ENCODE results near the gene P3H2.
A peak's percentile ranks its signal among the peaks of the same experiment; 100 is the strongest.
"Not testable (repeated sequence)": the region's sequence is repeated elsewhere in the genome, so short reads cannot be mapped to it uniquely, and the experiment has no call there.

Gene P3H2

DNA sequence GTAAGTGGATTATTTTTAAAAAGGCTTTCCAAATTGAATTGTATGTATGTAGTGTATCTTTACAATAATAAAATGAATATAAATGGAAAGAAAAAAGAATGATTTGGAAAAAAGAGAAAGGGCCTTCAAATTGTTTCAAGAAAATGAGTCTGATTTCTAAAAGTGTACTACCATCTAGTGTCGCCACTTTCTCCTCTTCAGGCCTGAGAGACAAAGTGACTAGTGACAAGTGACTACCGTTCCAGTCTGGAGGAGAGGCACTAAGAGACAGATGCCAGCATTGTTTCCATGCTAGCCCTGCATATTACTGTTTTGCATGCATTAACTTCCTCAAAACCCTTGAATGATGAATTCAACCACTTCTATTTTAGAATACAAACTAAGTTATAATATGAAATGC is 39.3 kb downstream of the P3H2 start:
- DNase-seq: peak in 1 of 4 experiments; percentile 3

DNA sequence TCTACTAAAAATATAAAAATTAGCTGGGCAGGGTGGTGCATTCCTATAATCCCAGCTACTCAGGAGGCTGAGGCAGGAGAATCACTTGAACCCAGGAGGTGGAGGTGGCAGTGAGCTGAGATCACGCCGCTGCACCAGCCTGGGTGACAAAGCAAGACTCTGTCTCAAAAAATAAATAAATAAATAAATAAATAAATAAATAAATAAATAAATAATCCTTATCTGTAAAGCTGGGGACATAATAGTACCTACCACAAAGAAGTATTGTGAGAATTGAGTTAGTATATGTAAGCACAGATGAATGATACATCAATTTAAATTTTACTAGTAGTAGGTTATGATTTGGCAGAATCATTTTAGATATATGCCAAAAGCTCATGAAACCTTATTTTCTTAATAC is 41.5 kb downstream of the P3H2 start:
- not testable (repeated sequence) for DNase-seq

DNA sequence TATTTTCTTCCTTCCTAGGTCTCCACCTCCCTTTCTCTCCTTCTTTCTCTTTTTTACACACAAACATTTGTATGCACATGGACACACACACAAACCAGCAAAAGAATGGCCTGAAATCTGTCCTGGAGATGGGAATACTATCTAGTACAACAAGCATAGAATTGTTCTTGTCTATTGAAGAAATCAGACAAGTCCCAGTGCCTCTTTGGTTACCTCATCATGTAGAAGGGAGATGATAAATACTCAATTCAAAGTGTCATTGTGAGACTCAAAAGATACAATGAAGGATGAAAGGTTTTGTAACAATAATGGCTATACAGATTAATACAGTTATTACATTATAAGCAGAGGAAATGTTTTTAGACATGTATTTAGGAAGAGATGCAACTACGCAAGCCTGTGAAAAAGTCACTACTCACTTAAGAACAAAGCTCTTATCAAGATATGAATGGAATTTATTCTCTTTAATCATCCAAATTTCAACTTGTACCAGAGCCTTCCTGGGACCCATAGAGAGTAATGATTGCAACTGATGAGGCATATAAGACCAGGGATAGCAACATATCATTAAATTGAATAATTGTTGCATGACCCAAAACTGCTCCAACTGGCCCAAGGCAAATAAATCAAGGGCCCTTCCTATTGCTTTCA is 43.2 kb downstream of the P3H2 start:
- no peak for DNase-seq

- no peak for DNase-seq
Measured at GRCh38 chr3:190076601-190077394, 43.9 kb downstream of the P3H2 start.

DNA sequence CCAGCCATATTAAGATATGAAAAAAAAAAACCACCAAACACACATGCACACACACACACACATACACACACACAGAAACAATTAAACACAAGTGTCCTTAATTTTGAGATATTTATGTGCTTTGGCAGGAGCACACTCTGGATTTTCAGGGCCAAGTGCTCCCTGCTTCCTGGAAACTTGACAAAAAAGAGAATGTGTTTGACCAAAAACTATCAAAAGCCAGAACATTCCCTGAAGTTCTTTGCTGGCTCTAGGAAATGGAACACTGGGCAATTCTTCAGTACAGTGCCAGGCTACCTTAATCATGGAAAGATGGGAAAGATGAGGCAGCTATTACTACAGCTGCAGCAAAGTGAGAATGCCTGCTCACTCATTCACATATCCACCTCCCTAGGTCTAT is 44.6 kb downstream of the P3H2 start:
- no peak for DNase-seq

DNA sequence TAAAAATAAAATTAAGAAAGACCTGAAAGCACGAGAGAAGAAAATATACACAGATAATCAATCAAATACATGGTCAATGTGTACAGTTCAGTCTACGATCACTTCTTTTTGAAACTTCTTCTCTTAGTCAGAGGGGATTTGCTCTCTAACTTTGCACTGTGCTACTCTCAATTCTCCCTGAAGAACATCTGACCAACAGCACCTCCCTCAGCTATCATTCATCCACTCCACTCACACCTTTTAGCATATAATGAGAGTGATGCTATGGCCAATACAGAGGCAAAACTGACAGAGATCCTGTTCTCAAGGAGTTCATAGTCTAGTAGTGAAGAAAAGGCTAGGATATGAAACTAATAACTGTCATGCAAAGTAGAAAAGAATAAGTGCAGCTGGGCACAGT is 45.9 kb downstream of the P3H2 start:
- DNase-seq: no peak

DNA sequence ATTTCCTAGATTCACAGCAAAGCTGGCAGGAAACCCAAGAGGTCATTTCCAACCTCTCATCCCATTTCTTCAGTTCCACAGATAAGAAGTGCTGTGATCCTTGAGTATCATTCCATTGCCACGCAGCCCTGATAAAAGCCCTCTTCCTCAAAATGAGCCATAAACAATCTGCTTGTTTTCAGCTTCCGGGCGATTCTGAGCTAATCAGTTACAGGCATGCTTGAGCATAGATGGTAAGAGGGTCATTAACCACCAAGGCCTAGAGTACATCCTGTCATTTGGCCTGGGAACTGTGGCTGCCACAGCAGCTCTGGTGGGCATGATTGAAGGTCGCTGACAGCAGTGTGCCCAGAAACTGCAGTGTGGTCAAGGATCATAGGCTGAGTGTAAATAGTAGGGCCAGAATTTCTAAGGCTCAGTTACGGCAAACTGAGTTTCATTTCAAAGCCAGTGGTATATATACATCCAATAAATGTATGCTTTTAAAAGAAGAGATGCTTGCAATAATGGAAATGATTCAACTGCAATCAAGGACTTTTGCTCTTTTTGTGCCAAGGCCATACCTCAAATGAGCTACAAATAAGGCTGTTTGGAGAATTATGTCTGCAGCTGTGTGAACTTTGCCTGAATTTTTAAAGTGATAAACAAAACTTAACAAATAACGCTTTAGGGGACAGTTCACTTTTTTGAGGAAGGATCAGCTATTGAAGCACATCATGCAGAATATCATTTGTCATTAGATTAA is 47.3 kb downstream of the P3H2 start:
- DNase-seq: no peak

- DNase-seq: no peak
Measured at GRCh38 chr3:190072856-190073255, 47.8 kb downstream of the P3H2 start.

DNA sequence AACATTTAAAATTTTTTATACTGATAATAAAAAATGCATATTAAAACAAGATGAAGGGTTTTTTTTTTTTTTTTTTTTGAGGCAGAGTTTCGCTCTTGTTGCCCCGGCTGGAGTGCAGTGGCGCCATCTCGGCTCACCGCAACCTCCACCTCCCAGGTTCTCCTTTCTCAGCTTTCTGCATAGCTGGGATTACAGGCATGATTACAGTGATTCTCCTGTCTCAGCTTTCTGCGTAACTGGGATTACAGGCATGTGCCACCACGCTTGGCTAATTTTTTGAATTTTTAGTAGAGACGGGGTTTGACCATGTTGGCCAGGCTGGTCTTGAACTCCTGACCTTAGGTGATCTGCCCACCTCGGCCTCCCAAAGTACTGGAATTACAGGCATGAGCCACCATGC is 48.8 kb downstream of the P3H2 start:
- not testable (repeated sequence) for DNase-seq

DNA sequence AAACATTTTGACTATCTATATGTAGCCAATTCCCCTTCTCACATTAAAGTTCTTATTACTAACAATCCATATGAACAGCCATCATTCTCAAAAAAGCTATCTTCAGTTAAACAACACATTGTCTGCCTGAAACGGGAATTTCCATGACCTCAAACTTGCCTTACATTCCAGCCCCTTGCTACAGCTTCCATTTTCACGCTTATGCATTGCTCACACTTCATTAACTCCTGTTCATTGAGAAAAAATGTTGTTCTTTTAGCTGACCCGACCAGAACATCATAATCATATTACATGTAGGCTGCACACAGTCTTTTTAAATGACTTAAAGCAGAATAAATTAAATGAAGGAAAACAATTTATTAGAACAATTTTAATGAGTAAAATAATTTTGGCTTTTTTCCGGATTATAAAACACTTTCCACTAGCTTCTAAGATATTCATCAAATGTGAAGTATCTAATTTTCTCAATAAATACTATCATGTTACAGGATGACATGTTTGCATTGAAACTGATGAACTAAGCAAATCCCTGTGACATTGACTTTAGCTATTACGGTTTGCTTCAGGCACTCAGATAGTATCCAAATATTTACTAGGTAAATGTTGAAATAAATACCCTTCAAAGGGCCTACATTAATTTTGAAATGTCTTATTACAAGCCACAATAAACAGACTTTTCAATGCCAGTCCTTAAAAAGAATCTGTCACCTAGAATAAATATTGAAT is 49.9 kb downstream of the P3H2 start:
- no peak for DNase-seq

DNA sequence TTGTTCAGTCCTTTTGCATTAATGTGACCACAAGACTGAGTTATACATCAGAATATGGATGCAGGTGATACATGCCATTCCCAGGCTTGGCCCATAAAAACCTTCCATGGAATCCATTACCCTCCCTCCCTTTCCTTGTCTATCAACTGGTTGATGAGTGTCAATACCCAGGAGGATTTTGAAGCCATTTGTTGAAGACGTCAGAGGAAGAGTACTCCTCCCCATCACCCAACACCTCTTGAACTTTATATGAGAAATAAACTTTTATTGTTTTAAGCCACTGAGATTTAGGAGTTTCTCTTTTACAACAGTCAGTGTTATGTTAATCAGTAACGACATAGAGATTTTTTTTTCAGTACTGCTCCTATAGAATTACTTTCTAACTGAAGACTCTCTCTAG is 55.5 kb downstream of the P3H2 start:
- DNase-seq: no peak

DNA sequence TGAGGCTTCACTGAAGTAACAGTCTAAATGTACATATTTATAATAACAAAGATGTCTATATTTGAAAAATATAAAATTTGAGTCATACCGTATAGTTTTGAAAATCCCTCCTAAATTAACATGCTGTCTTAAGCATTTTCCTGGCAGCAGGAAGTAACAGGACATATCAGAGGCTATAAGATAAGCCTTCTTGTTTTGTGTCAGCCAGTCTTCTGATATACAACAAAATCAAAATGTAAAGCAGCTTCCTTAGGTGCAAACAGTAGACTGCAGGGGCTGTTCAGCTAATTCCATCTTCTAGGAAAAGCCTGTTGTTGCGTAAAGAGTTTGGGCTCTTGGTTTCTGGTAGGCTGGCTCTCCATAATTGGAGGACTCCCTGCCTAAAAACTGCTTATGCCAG is 56.0 kb downstream of the P3H2 start:
- DNase-seq: no peak

DNA sequence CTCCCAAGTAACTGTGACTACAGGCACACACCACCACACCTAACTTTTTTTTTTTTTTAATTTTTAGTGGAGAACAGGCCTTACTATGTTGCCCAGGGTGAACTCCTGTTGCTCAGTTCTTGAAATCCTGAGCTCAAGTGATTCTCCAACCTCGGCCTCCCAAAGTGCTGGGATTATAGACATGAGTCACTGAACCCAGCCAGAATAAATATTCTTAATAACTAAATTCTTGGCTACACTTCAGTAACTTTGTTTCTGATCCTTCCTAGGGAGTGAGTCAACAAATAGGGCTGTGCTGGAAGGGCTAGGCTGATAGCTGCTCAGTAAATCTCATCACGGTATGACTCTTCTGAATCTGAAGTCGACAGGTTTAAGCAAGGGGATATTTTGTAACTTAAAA is 56.6 kb downstream of the P3H2 start:
- DNase-seq: no peak

DNA sequence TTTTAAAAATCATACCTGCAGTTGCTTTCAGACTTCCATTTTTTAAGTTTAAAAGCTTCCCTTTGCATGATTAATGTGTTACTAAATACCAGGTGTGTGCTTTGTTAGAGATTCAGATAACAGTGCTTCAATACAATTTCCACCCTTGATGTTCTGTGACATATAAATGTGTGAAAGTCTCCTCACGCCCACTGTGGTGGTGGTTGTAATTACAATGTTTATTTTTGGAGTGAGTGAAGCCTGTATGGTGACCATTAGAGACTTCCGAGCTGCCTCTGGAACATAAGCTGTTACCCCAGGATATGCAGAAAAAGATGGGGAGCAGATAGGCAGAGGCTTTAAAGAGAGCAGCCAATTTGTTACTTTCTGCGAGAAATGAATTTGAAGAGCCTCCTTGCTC is 57.2 kb downstream of the P3H2 start:
- DNase-seq: no peak

- no peak for DNase-seq
Measured at GRCh38 chr3:190060192-190060775, 60.4 kb downstream of the P3H2 start.

DNA sequence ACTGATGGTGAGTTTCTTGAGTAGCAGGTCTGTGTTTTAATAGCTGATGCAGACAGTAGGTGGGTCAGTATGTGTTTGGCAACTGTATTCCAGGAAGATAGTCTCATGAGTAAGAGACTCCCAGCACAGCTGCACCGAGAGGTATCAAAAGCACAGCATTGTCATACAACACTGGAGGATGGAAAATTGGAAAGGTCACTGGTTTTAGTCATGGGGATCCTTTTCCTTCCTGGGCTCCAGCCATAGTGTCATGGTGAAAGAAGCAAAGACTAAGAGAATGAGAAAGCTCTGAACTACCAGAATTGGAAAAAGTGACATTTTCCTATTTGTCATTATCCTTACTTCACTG is 61.5 kb downstream of the P3H2 start:
- no peak for DNase-seq

DNA sequence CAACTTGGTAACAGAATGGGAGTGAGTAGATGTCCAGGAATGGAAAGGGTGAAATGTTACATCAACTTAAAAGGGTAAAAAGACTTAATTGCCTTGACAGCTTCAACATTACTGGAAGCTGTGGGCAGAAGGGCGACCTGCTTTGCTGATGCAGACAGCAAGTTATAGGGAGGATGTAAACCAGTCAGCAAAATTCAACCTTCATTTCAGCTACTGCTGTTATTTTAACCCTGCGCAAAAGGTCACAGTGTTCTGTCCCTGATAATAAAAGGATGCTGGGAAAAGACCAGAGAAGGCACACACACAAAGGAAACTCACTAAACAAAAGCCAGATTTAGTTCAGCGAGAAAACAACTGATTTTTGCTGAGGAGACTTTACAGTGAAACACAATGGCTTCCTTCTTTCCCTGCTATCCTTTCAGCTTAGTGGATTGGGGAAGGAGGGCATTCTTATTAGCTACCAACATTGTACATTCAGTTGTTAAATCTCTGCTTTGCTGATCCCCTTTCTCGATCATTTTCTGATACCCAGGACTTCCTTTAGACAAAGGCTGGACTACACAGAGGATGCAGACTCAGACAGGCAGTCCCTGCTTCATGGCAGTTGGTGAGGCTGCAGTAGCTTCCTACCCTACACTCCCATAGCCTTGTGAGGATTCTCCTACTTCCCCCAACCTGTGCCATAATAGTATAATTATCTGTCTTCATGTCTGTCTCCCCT is 62.0 kb downstream of the P3H2 start:
- no peak for DNase-seq

GRCh38 chr3:190056742-190057141 is 64.0 kb downstream of the P3H2 start:
- DNase-seq: peak in 3 of 4 experiments; percentile 5 to 22 (median 6)

GRCh38 chr3:190055773-190056172 is 64.9 kb downstream of the P3H2 start:
- DNase-seq: no peak

DNA sequence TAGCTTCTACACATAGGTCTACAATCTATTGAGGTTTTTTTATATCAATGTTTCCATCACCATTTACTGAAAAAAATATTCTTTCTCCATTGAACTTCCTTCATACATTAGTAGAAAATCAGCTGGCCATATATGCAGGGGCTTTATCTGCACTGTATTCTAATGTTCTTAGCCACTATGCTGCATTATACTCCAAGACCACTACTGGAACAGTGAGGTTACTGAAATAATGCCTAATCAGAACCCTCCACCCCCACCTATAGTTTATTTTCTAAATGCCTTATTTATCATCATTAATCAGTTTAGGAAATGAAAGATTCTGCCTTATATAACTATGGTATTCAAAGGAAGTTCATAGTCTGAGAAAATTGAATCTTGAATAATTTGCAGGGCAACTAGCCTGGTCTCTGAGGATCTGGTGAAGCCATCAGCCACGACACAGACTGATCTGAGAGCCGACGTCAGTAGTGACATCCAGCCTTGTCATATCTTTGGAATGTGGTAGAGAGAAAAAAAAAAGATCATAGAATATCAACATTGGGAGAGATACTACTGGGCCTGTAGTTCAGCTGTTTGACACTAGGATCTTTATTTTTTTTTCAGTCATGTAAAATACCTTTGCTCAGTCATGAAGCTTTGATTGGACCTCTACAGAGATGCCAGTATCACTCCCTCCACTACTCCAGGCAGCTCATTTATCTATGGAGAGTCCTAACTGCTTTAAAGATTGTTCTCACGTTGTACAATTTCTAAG is 66.6 kb downstream of the P3H2 start:
- no peak for DNase-seq

DNA sequence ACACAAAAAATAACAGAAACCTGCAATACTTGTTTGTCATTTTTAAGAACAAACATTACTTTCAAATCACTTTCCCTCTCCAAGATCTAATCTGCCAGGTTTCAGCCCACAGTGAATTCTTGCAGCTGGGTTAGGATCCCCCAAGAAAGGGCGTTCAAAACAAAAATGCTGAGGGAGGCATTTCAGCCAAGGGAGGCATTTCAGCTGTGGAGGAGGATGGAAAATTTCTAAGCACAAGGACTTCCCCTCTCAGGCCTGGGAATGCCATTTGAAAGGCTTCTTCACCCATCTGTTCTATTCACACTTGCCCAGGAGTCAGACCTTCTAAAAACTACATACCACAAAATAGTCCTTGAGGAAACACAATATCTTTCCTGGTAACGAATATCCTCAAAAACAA is 69.1 kb downstream of the P3H2 start:
- DNase-seq: no peak

All from suppressor macrophage (primary cell).